Measurements from ENCODE around the gene PDHA2. TPM values are rescaled to one million over a fixed set of nuclear protein-coding genes. Genes with fewer than 3 reads are reported as not detected.

The PDHA2 gene
- 0.09 TPM in 1 of 2 replicates, not detected in the other for total RNA-seq

GRCh38 chr4:95839891-95840290, at the start of gene PDHA2:
Gene PDHA2, plus strand, starts transcription at chr4:95840093. Its CDS starts 58 bp downstream, at chr4:95840151.

All from smooth muscle cell of bladder (primary cell).